Hematopoietic multipotent progenitor cell treated with erythropoietin and hydrocortisone succinate and interleukin-3 and kit ligand, for 8 days (in vitro differentiated cells): ENCODE results near the gene IGF1R.

Source experiments
- DNase-seq: peaks from one replicate; pipeline ENCODE4 v3.0.0-alpha.2; 2015

IGF1R gene

DNA sequence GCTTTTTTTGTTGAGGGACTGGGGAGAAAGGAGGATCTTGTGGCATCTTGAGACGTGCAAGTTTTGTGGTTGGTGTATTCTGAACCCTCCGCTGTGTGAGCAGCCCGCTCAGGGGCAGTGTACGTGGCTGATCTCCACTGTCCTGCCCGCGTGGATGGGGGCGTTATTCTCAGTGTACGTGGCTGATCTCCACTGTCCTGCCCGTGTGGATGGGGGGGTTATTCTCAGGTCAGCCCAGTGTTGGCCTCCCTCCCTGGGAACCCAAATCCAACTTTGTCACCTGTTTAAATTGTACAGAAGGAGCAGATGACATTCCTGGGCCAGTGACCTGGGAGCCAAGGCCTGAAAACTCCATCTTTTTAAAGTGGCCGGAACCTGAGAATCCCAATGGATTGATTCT lies 275.2 kb downstream of the IGF1R start:
- no peak for DNase-seq

DNA sequence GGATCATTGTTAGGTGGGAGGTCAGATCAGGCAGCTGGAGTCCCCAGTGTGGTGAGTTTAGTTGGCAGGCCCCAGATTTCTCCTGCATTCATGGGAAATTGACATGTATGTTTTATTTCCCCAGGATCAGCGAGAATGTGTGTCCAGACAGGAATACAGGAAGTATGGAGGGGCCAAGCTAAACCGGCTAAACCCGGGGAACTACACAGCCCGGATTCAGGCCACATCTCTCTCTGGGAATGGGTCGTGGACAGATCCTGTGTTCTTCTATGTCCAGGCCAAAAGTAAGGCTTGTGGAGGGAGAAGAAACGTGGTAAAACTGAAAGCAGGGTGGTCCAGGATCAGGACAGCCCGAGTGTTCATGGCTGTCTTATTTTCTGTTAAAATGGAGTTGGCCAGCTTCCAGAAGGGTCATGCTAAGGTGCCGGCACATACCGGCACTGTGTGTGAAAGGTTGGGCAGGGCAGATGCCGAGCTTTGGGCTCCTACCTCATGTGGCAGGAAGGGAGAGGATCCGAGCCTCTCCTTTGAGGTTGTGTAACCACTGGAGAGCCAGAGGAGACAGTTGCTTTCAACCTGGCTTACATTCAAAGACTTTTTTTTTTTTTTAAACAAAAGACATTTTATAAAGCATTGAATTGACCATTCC lies 276.2 kb downstream of the IGF1R start:
- no peak for DNase-seq

DNA sequence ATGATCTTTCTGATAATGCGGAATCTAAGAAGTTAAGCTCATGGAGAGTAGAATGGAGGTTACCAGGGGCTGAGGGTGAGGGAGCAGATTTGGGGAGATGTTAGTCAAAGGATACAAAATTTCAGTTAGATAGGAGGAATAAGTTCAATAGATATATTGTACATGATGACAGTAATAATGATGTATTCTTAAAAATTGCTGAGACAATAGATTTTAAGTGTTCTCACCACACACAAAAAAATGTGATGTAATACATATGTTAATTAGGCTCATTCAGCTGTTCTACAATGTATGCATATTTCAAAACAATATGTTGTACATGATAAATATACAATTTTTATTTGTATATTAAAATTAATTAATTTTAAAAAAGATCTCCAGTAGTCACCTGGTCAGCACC lies 277.9 kb downstream of the IGF1R start:
- DNase-seq: no peak

DNA sequence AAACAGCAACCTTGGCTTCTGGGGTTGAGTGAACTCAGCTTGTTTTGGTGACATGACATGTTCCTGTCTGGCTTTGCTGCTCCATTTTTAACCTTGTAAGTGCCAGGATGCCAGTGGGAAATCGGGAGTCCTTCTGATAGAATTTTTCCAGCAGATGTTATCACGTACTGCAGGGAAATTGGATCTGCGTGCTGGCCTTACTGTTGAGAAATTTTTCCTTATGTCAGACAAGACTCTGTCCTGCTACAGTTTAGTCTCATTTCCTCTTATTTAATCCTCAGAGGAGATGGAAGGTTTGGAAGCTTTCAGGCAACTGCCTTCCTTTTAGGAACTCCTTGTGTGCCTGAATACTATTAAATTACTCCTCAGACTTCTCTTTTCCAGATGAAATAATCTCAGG lies 278.7 kb downstream of the IGF1R start:
- DNase-seq: no peak

DNA sequence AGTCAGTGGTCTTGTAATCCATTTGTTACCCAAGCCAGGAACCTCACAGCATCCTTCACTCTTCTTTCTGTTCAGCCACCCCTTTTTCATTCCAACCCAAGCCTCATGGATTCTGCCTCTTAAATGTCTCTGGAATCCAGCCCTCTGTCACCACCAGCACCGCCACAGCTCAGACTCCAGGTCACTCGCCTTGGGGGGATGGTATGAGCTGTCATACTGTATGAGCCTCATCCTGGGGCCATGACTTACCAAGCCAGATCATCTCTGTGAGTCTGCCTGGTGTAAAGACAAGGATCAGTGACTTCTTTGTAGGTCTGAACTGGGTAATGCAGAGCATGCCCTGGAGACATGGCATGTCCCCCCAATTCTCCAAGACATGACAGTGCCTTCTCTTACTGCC lies 279.7 kb downstream of the IGF1R start:
- no peak for DNase-seq

DNA sequence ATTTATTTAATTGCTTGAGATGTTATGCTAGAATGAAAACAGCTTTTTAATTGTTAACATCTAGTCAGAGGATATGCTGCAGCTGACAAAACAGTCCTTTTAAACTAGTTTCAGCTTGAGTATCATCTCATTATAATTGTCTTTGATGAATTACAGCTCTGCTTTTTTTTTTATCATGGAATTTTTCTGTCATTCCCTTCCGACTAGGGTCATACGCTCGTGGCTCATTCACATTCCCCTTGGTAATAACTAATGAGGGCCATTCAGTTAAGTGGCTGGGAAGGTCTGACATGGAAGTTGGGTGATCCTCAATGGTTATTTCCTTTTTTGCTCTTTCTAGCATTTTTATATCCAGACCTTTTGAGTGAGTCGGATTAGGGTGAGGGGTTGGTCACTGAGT lies 282.2 kb downstream of the IGF1R start:
- no peak for DNase-seq

DNA sequence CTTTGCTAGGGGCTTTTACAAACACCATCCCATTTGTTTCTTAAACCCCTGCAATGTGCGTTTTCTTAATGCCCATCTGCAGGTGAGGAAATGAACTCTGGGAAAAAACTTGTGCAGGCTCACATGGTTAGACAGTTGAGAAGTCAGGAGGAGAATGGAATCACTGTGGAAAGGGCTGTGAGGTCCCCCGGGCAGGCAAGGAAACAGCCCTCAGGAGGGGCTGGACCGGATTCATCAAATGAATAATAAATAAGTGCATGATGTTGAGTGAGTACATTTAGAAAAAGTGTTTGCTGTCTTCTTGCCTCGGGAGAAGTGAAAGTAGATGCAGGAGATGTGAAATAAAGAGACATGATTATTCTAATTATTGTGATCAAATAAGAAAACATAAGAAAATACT lies 282.7 kb downstream of the IGF1R start:
- no peak for DNase-seq

DNA sequence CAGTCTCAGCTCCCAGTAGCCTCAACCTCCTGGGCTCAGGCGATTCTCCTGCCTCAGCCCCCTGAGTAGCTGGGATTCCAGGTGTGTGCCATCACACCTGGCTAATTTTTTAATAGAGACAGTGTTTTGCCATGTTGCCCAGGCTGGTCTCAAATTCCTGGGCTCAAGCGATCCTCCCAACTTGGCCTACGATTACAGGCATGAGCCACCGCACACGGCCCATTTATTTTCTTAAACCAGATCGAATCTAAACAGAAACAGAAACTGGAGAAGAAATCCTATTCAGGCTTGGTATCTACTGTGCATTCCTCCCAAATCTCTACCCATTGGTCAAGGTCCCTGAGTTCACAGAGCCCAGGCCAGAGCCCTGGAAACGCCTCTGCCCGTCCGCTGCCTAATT lies 285.1 kb downstream of the IGF1R start:
- DNase-seq: no peak

DNA sequence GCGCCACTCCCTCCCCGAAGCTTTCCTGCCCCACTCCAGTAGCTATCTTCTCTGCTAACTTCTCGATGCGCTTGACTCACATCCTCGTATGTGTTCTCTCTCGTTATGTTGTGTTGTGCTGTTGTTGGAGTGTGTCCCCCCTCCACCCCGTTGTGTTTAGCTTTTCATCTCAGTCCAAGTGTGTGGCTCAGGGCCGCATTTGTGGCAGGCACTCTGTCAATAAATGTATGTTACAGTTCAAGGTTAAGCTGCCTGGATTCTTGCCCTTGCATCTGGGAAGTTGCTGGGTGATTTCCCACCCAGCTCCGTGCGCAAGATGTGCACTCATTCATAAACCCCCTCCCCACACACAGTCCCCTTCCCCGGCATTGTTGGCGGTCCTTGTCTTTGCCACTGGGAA lies 287.4 kb downstream of the IGF1R start:
- no peak for DNase-seq

DNA sequence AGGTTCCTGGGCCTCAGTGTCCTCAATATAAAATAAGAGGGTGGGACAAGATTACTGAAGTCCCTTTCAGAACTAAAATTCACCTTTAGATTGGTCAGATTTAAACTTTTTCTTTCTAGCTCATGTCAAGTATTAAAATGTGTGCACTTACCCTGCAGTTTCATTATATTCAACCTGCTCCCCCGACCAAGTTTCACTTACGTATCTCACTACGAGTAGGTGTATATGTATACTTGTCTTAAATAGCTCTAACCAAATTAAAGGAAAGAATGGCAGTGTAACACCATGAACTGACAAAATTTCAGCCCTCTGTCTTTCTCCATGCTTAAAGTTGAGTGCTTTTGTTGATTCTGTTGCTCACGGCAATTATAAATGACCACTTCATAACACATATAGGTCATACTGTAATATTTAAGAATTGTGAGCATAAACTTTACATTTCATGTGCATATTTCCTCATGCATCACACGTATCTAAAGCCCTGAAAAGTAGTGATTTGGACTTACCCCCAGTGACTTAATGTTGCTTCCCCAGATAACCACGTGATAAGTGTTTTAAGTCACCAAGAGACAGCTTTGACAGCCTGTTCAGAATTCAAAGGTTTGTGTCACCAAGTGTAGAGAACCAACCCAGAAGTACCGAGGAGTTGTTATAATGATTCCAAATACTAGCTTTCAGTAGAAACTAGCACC lies 289.2 kb downstream of the IGF1R start:
- no peak for DNase-seq

DNA sequence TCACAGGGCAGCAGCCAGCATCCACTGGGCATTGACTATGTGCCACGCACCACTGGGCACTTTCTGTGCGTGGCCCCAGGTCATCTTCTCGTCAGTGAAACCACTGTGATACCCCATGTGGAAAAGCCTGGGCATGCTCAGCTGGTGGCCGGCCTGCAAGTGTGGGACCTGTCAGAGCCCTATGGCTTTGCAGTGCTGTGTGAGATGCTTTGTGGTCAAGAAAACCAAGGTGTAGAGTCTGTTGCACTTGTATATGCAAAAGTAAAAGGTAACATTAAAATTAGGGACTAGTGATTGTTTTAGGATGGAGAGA lies 289.7 kb downstream of the IGF1R start:
- no peak for DNase-seq

DNA sequence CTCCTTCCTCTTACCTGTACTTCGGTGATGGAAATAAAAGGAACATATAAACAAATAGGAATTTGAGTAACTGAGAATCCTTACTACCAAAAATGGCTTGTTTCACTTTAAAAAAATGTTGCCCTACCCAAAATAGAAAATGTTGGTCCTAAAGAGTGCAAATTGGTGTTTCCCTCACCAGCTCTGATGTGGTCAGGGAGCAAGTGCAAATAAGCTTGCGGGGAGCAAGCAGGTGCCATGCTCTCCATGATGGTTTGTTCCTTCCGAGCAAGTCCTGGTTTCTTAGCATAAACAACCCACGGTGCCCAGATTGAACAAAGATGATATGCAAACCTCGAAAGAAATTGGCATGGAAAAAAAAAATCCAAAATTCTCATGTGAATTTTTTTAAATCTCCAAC lies 290.5 kb downstream of the IGF1R start:
- no peak for DNase-seq

DNA sequence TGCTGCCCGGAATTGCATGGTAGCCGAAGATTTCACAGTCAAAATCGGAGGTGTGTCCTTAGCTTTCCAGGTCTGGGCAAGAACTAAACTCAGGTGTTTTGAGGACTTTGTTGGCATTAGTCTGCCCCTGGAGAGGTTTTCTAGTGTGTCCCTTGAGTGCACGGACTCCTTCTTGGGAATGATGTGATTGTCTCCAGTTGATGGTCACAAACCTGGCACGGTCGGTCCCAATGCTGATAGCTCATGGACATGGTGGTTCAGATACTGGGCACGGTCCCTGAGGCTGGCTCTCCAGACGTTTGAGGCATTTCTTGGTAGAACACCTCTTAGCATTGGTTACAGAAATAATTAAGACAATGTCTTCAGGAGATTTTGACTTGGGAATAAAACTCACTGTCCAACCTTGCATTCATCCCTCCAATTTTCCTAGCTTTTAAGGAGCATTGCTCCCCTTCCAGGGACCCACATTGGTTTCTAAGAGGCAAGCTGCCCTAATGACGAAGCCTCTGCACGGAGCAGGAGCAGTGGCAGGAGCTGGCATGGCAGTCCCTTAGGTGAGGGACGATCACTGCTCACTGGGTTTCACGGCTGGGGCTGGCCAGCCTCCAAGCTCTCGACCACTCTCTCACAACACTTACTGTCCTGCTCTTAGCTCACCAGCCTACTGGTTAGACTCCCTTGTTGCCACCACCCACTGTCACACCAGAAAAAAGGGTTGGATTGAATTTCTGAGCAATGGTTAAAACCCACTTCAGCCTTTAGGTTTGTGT lies 291.2 kb downstream of the IGF1R start:
- DNase-seq: no peak

DNA sequence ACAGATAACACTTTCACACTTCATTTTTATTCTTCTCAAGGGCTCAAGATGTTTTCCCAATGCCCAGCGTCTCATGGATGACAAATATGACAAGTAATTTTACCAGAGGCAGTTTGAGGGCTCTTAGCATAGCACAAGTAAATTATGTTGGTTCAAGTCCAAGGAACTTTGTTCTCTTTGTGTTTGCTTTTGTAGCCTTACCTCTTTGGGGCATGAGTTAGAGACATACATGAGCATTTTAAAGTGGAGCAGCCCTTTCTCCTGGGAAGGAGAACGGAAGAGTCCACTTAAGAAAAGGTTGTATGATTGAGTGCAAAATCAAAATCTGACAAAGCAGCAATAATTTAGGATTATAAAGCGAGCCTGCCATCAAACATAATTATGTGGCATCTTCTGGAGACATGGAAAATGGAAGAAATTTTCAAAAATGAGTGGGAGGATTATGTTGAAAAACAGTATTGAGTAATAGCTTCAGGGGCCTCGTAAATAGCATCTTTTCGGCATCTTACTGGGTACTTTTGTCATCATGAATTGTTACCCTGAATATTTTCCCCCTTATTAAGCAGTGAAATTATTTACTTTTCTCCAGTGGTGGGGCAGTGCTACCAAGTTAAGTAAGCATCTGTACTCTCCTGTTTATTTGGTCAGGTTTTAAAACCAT lies 293.4 kb downstream of the IGF1R start:
- no peak for DNase-seq

DNA sequence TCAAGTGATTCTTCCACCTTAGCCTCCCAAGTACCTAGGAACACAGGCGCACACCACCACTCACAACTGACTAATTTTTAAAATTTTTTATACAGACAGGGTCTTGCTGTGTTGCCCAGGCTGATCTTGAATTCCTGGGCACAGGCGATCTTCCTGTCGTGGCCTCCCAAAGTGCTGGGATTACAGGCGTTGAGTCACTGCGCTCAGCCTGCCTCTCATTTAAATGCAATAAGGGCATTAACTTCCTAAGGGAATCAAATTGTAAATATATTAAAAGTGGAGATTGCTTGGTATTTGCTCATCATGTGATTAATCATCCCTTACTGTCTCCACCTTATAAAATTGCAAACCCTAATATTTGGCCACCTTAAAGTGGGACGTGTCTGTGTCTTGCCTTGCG lies 294.1 kb downstream of the IGF1R start:
- DNase-seq: no peak

DNA sequence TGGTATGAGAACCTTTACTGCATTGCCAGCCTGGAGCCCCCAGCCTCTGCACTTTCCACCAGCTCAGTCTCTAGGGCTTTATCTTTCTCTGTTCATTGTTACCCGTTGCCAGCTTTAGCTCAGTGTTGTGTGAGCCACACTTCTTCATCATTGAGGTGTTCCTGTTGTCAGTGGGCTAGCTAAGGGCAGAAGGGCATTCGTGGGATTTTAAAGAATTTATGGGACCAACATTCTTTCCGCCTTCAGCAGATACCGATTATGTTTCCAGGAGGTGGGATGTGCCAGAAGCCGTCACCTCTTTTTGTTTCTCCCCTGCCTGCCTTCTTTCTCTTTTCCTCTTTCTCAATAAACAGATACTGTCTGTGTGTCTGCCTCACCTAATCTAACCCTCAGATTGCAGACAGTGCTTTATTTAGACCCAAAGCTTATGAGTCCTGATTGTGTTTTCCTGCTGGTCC lies 294.7 kb downstream of the IGF1R start:
- no peak for DNase-seq

DNA sequence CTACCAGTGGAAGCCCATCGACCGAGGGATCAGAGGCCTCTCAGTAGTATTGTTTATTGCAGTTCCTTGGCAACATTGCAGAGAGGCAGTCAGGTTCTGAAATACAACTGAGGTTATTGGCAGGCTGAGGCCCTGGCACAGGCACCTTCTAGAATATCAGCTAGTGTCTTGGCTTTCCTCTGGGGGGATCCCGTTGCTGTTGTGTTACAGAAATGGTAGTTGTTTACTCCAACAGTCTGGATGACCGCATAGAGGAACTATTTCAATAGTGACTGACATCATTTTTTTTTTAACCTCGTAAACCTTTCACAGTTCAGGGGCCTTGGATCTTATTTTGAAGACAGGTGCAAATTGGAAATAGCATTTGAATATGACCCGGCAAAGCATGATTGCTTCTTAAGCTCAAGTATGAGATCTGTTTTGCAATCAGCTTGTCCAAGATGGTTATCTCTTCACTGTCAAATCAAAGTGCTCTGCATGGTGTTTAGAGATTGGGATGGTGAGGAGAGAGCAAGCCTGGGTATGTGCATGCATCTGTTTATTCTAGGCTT lies 295.3 kb downstream of the IGF1R start:
- no peak for DNase-seq

DNA sequence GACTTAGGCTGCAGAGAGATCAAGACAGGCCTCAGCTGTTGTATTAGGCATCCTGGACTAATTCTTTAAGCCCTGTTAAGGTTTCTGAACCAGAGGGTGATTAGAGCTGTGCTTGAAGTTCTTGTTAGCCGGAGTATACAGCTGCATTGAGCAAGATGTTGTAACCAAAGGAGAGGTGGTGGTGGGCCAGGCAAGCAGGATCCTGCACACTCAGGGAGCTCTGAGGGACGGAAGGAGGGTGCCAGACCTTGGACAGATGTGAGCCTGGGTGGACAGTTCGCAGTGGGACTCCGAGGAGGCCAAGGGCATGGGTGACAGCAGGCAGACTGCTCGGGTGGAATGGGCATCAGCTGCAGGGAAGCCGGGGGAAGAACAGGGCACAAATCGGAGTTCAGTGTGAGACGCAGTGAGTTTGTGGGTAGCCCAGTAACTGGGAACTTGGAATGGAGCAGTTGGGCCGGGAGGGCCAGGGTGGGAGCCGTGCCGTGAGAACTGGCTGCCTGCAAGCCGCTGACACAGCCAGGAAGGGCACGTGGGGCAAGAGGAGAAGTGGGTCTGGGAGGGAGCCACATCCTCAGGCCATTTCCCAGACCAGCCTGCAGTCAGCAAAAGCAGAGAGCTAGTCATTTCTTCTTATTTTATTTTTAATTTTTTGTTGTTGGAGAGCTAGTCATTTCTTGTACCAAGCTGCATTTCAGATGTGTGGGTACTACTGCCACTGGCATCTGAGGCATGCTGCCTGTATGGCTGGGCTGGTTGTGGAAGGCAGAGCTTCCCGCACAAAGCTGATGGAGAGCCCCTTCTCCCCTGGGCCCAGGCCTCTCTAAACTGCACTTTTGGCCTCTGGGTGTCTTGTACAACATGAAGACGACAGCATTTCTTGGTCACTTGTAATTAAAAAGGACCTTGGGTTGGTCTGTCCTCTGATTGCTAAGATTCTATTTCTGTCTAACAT lies 298.2 kb downstream of the IGF1R start:
- DNase-seq: no peak

DNA sequence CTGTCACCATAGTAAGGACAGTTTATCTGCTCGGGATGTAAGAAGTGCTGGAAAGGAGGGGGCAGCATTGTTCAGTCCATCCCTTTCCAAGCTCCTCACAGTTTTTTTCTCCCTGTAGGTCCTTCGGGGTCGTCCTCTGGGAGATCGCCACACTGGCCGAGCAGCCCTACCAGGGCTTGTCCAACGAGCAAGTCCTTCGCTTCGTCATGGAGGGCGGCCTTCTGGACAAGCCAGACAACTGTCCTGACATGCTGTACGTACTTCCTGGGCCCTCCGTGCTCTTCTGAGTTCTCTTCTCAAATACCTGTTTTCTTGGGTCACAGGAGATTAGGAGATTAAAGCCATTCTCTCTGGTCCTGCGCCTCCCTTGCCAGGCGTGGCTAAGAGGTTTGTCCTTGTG lies 300.1 kb downstream of the IGF1R start:
- no peak for DNase-seq

DNA sequence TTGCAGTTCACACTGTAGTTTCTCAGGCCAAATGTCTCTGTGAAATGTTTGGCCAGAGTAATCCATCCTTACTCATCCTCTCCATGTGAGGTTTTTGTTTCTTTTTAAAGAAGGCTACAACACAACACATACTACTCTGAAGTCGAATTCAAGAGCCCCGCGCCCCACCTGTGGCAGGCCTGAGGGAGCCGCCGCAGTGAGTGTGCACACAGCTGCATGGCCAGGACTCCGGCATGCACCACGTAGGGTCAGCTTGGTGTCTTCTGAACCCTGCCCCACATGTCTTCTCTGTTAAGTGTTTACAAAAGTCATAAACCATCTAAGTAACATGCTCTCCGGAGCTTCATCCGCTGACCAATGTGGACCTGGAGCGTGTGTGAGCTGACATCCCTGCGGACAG lies 300.6 kb downstream of the IGF1R start:
- no peak for DNase-seq

DNA sequence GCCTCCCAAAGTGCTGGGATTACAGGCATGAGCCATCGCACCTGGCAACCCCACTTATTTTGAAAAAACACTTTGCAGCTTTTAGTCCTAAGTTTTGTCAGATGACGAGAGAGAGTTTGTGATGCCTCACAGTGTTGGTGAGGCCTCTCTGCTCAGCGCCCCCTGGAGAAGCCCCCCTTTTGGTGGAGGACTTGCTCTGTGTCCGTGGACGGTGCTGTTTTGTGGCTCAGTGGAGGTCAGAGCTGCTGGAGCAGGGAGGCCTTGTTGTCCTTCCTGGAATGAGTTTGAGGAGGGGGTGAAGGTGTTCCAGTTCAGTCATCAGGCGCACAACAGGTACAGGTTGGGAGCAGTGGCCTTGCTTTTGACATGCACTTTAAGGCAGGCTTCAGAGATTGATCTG lies 301.3 kb downstream of the IGF1R start:
- DNase-seq: no peak

DNA sequence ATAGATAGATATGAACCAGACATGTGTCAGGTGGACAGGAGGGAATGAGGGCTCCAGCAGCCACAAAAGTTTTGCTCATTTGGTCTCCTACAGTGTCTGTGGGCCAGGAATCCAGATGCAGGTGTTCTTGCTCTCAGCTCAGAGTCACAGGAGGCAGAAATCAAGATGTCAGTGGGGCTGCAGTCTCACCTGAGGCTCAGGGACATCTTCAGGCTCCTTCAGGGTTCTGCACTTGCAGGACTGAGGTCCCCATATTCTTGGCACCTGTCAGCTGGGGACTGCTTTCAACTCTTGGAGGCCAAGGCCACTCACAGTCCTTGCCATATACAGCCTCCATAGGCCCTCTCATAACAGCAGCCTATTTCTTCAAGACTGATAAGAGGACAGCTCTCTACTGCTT lies 301.9 kb downstream of the IGF1R start:
- DNase-seq: no peak
